Breast epithelium (tissue), 4 donors: ENCODE results near the gene METTL16. TPM values are rescaled to one million over a fixed set of nuclear protein-coding genes. Genes with fewer than 3 reads are reported as not detected.

Experiments used
- DNase-seq, 2 donors: peaks; one replicate each; pipeline ENCODE4 v3.0.0-alpha.2; 2019; ENCODE audit warnings: low spot score in 2 of 2
- H3K27ac ChIP-seq, 2 donors: fragments of 200-600 bp; sonication (generic) in 1 of 2; one replicate each; pipeline ENCODE4 v1.5.1; 2016 to 2019; ENCODE audit warnings: mild to moderate bottlenecking in 1 of 2
- H3K27me3 ChIP-seq, 2 donors: fragments of 200-600 bp; sonication (generic) in 1 of 2; one replicate each; pipeline versions ENCODE4 v1.5.1 to v1.6.0; 2017 to 2019; ENCODE audit warnings: control low read depth in 1 of 2, mild to moderate bottlenecking in 1 of 2
- H3K36me3 ChIP-seq: fragments of 200-600 bp; one replicate; pipeline ENCODE4 v1.5.1; 2019
- H3K4me1 ChIP-seq, 2 donors: fragments of 200-600 bp; sonication (generic); one replicate each; pipeline ENCODE4 v1.5.1; 2016 to 2019; ENCODE audit warnings: control low read depth in 1 of 2
- H3K4me3 ChIP-seq, 3 donors: fragments of 200-600 bp; sonication (generic); 1 replicate in 2 of 3; 2 replicates in 1 of 3; pipeline ENCODE4 v1.5.1; 2016 to 2019; ENCODE audit warnings: mild to moderate bottlenecking in 3 of 3, moderate library complexity in 2 of 3
- H3K9me3 ChIP-seq, 2 donors: fragments of 200-600 bp; sonication (generic) in 1 of 2; one replicate each; pipeline ENCODE4 v1.5.1; 2016 to 2019; ENCODE audit warnings: control low read depth in 1 of 2
- POLR2A ChIP-seq: fragments of 450-650 bp; IDR thresholded peaks from one replicate; pipeline ENCODE4 v1.6.1; 2016; ENCODE audit warnings: antibody characterized with exemption, mild to moderate bottlenecking, moderate library complexity
- POLR2AphosphoS5 ChIP-seq, 3 donors: sonication (generic); formaldehyde crosslinking; IDR thresholded peaks; one replicate each; pipeline ENCODE4 v1.6.1; 2017; ENCODE audit warnings: antibody characterized with exemption in 3 of 3
- intact Hi-C: fragments of 100-400 bp; cut with DNase I; formaldehyde crosslinking; loops from one replicate; pipeline ENCODE4 v1.15.1; 2023; ENCODE audit warnings: low total_unique reads
- total RNA-seq, 3 donors: library from RNA; depleted of rRNA; stranded (reverse); fragments of >200 nt; gene quantifications; one replicate each; pipeline ENCODE4 v1.1.0, GENCODE V29; 2016
- TF ChIP-seq, protein P1 (sequence below), 3 donors: fragments of 450-650 bp; IDR thresholded peaks; one replicate each; pipeline ENCODE4 v1.5.1; 2016 to 2017; ENCODE audit warnings: antibody characterized with exemption in 3 of 3, mild to moderate bottlenecking in 3 of 3, moderate library complexity in 3 of 3

Gene METTL16
- total RNA-seq, 3 donors from 2014 or later: 25.6 to 46.4 (median 26.9) TPM

DNA sequence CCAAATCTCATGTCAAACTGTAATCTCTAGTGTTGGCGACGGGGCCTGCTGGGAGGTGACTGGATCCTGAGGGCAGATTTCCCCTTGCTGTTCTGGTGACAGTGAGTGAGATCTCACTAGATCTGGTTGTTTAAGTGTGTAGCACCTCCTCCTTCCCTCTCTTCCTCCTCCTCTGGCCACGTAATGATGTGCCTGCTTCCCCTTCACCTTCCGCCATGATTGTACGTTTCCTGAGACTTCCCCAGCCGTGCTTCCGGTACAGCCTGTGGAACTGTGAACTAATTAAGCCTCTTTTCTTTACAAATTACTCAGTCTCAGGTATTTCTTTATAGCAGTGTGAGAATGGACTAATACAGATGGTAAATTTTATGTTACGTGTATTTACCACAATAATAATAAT is 49.2 kb downstream of the METTL16 start:
- TF ChIP-seq, protein P1, sequence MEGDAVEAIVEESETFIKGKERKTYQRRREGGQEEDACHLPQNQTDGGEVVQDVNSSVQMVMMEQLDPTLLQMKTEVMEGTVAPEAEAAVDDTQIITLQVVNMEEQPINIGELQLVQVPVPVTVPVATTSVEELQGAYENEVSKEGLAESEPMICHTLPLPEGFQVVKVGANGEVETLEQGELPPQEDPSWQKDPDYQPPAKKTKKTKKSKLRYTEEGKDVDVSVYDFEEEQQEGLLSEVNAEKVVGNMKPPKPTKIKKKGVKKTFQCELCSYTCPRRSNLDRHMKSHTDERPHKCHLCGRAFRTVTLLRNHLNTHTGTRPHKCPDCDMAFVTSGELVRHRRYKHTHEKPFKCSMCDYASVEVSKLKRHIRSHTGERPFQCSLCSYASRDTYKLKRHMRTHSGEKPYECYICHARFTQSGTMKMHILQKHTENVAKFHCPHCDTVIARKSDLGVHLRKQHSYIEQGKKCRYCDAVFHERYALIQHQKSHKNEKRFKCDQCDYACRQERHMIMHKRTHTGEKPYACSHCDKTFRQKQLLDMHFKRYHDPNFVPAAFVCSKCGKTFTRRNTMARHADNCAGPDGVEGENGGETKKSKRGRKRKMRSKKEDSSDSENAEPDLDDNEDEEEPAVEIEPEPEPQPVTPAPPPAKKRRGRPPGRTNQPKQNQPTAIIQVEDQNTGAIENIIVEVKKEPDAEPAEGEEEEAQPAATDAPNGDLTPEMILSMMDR (IDR thresholded peaks at IDR 0.05): no peak
- TF ChIP-seq POLR2A (no peak), POLR2AphosphoS5 (IDR thresholded peaks at IDR 0.05) (no peak)
- H3K4me1 ChIP-seq: no peaks in the 10 kb centered on the region
- H3K9me3 ChIP-seq: no peaks in the 10 kb centered on the region
- no peak for DNase-seq
- H3K27me3 ChIP-seq: no peaks in the 10 kb centered on the region
- intact Hi-C loops: loop anchor here (5.0 kb wide), 1 partner anchor 1250 kb away; no protein-coding TSS in a partner anchor
- no peak overlapping the region for H3K27ac ChIP-seq
- H3K36me3 ChIP-seq: peaks cover 7% of the 10 kb centered on the region
- no peak overlapping the region for H3K4me3 ChIP-seq

DNA sequence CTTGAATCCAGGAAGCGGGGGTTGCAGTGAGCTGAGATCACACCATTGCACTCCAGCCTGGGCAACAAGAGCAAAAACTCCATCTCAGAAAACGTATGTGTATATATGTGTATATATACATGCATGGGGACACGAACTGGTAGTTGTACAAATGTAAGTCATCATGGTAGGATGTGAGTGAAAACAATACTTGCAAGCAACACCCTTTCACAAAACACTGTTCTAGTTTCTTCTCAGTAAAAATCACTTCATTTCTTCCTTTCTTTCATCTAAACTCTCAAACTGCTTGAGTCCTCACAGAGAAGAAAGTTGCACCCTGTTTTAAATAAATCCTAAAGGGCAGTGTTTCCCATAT is 51.8 kb downstream of the METTL16 start:
- TF ChIP-seq POLR2AphosphoS5 (IDR thresholded peaks at IDR 0.05) (no peak), POLR2A (no peak)
- intact Hi-C loops: loop anchor here (5.0 kb wide), 1 partner anchor 1252 kb away; no protein-coding TSS in a partner anchor
- no peaks in the 10 kb centered on the region for H3K9me3 ChIP-seq
- no peaks in the 10 kb centered on the region for H3K4me1 ChIP-seq
- H3K4me3 ChIP-seq: no peak overlapping the region
- H3K27me3 ChIP-seq: no peaks in the 10 kb centered on the region
- H3K27ac ChIP-seq: peak overlapping the region; percentile 74 to 75
- H3K36me3 ChIP-seq: peaks cover 7% of the 10 kb centered on the region
- no peak for DNase-seq

DNA sequence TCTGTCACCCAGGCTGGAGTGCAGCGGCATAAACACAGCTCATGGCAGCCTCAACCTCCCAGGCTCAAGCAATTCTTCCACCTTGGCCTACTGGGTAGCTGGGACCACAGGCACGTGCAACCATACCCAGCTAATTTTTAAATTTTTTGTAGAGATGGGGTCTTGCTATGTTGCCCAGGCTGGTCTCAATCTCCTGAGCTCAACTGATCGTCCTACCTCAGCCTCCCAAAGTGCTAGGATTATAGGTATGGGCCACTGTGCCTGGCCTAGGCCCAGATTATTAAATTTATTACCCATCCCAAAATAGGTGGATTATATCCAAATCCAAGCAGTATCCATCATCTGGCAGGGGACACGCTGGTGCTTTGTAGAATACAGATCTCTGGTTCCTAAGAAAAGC is 53.8 kb downstream of the METTL16 start:
- DNase-seq: no peak
- no peaks in the 10 kb centered on the region for H3K4me1 ChIP-seq
- H3K9me3 ChIP-seq: no peaks in the 10 kb centered on the region
- H3K27ac ChIP-seq: peak overlapping the region; percentile 5 to 71
- H3K36me3 ChIP-seq: no peaks in the 10 kb centered on the region
- TF ChIP-seq POLR2AphosphoS5 (IDR thresholded peaks at IDR 0.05): no peak
- TF ChIP-seq POLR2A: no peak
- TF ChIP-seq, protein P1 (IDR thresholded peaks at IDR 0.05): no peak
- H3K4me3 ChIP-seq: no peak overlapping the region
- no peaks in the 10 kb centered on the region for H3K27me3 ChIP-seq
- intact Hi-C loops: no loop called here

DNA sequence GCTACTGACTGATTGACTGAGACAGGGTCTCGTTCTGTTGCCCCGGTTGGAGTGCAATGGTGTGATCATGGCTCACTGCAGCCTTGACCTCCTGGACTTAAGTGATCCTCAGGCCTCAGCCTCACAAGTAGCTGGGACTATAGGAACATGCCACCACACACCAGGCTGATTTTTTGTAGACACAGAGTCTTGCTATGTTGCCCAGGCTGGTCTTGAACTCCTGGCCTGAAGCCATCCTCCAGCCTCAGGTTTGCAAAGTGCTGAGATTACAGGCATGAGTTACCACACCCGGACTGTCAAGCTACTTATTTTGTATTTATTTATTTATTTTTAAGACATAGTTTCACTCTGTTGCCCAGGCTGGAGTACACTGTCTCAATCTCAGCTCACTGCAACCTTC is 55.2 kb downstream of the METTL16 start:
- Histone ChIP-seq H3K9me3 (no peaks in the 10 kb centered on the region), H3K27ac (no peak overlapping the region), H3K36me3 (no peaks in the 10 kb centered on the region), H3K4me3 (no peak overlapping the region), H3K27me3 (no peaks in the 10 kb centered on the region), H3K4me1 (no peaks in the 10 kb centered on the region)
- TF ChIP-seq POLR2A (no peak), POLR2AphosphoS5 (IDR thresholded peaks at IDR 0.05) (no peak)
- TF ChIP-seq, protein P1 (IDR thresholded peaks at IDR 0.05): no peak
- intact Hi-C loops: no loop called here
- DNase-seq: no peak

DNA sequence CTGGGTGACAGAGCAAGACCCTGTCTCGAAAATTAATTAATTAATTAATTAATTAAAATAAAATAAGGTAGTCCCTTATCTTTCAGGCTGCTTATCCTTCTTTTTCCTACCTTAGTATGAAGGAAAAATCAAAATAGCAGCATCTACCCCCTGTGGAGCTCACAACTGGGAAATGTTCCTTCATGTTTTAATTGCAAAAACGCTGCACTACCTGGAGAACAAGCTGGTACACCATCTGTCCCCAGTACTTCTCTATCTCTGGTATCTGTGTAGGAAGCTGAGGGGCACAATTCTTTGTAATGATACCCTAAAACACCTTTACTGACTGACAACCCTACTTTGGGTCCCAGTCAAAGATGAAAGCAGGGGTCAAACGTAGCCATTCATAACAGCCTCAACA is 55.7 kb downstream of the METTL16 start:
- intact Hi-C loops: no loop called here
- H3K4me1 ChIP-seq: no peaks in the 10 kb centered on the region
- no peak for TF ChIP-seq POLR2A
- TF ChIP-seq, protein P1 (IDR thresholded peaks at IDR 0.05): no peak
- TF ChIP-seq POLR2AphosphoS5 (IDR thresholded peaks at IDR 0.05): no peak
- no peaks in the 10 kb centered on the region for H3K27me3 ChIP-seq
- H3K36me3 ChIP-seq: no peaks in the 10 kb centered on the region
- no peak overlapping the region for H3K27ac ChIP-seq
- H3K4me3 ChIP-seq: no peak overlapping the region
- DNase-seq: no peak
- H3K9me3 ChIP-seq: no peaks in the 10 kb centered on the region

DNA sequence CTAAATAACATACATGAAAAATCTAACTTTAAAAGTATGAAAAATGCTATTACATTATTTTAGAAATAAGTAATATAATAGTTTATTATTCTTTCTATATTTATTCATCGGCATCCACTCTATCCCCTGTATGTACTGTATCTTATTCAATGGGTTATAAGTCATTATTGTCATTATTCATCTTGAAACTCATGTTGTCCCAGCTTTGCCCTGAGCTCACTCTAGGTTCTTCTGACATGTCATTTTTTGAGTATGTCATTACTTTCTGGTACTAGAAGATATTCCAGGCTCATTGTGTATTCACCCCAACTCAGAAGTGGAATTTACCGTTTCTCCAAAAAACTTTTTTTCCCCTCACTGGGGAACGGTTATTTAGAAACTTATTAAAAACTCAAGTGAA is 57.8 kb downstream of the METTL16 start:
- H3K4me3 ChIP-seq: no peak overlapping the region
- no peaks in the 10 kb centered on the region for H3K9me3 ChIP-seq
- no peaks in the 10 kb centered on the region for H3K27me3 ChIP-seq
- TF ChIP-seq POLR2A: no peak
- intact Hi-C loops: no loop called here
- no peaks in the 10 kb centered on the region for H3K36me3 ChIP-seq
- no peak for DNase-seq
- H3K27ac ChIP-seq: no peak overlapping the region
- no peaks in the 10 kb centered on the region for H3K4me1 ChIP-seq
